ENCODE results near the gene CNTN5.

Gene CNTN5

GRCh38 chr11:99199341-99199740 lies 178.6 kb downstream of the CNTN5 start:
- Histone ChIP-seq H3K9me3 (ENCODE audit: control insufficient read depth in 2 of 2, low read length in 2 of 2) (no peaks in the 10 kb centered on the region), H3K4me1 (ENCODE audit: control insufficient read depth in 2 of 2, insufficient read depth in 2 of 2, low read length in 2 of 2) (no peaks in the 10 kb centered on the region), H3K9ac (ENCODE audit: low read depth in 1 of 2, low read length in 2 of 2) (no peak overlapping the region), H3K4me3 (ENCODE audit: low read length in 2 of 2) (no peak overlapping the region), H3K27ac (ENCODE audit: low read depth in 2 of 2, low read length in 2 of 2) (no peak overlapping the region), H3K36me3 (ENCODE audit: control insufficient read depth in 2 of 2, insufficient read depth in 2 of 2, low read length in 2 of 2) (no peaks in the 10 kb centered on the region), H3K27me3 (ENCODE audit: control insufficient read depth in 2 of 2, insufficient read depth in 2 of 2, low read length in 2 of 2) (no peaks in the 10 kb centered on the region)

- Histone ChIP-seq H3K9ac (ENCODE audit: low read depth in 1 of 2, low read length in 2 of 2) (no peak overlapping the region), H3K27ac (ENCODE audit: low read depth in 2 of 2, low read length in 2 of 2) (no peak overlapping the region), H3K9me3 (ENCODE audit: control insufficient read depth in 2 of 2, low read length in 2 of 2) (no peaks in the 10 kb centered on the region), H3K36me3 (ENCODE audit: control insufficient read depth in 2 of 2, insufficient read depth in 2 of 2, low read length in 2 of 2) (no peaks in the 10 kb centered on the region), H3K4me3 (ENCODE audit: low read length in 2 of 2) (no peak overlapping the region), H3K27me3 (ENCODE audit: control insufficient read depth in 2 of 2, insufficient read depth in 2 of 2, low read length in 2 of 2) (no peaks in the 10 kb centered on the region), H3K4me1 (ENCODE audit: control insufficient read depth in 2 of 2, insufficient read depth in 2 of 2, low read length in 2 of 2) (no peaks in the 10 kb centered on the region)
Measured at GRCh38 chr11:99200720-99201119, 180.0 kb downstream of the CNTN5 start.

DNA sequence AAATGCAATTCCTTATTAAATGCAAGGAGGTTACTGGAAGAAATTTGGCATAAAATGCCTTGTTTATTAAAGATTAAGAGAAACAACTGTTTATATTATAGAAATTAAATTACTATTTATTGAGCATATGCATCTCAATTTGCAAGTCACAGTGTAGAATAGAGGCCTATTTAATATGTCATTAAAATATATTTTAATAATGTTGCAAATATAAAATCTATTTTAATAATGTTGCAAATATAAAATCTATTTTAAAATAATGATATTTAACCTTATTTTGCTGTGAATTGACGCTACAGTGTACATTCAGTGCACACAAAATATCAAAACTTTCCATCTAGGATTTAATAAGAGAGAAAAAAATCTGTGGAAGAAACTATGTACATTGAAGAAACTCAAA lies 188.1 kb downstream of the CNTN5 start:
- no peaks in the 10 kb centered on the region for H3K9me3 ChIP-seq (ENCODE audit: control insufficient read depth in 2 of 2, low read length in 2 of 2)
- no peaks in the 10 kb centered on the region for H3K27me3 ChIP-seq (ENCODE audit: control insufficient read depth in 2 of 2, insufficient read depth in 2 of 2, low read length in 2 of 2)
- no peak overlapping the region for H3K27ac ChIP-seq (ENCODE audit: low read depth in 2 of 2, low read length in 2 of 2)
- H3K4me3 ChIP-seq (ENCODE audit: low read length in 2 of 2): no peak overlapping the region
- no peaks in the 10 kb centered on the region for H3K36me3 ChIP-seq (ENCODE audit: control insufficient read depth in 2 of 2, insufficient read depth in 2 of 2, low read length in 2 of 2)
- no peaks in the 10 kb centered on the region for H3K4me1 ChIP-seq (ENCODE audit: control insufficient read depth in 2 of 2, insufficient read depth in 2 of 2, low read length in 2 of 2)
- no peak overlapping the region for H3K9ac ChIP-seq (ENCODE audit: low read depth in 1 of 2, low read length in 2 of 2)

GRCh38 chr11:99229544-99229943 lies 208.8 kb downstream of the CNTN5 start:
- Histone ChIP-seq H3K4me3 (ENCODE audit: low read length in 2 of 2) (no peak overlapping the region), H3K4me1 (ENCODE audit: control insufficient read depth in 2 of 2, insufficient read depth in 2 of 2, low read length in 2 of 2) (no peaks in the 10 kb centered on the region), H3K9ac (ENCODE audit: low read depth in 1 of 2, low read length in 2 of 2) (no peak overlapping the region), H3K27ac (ENCODE audit: low read depth in 2 of 2, low read length in 2 of 2) (no peak overlapping the region), H3K27me3 (ENCODE audit: control insufficient read depth in 2 of 2, insufficient read depth in 2 of 2, low read length in 2 of 2) (no peaks in the 10 kb centered on the region), H3K9me3 (ENCODE audit: control insufficient read depth in 2 of 2, low read length in 2 of 2) (no peaks in the 10 kb centered on the region), H3K36me3 (ENCODE audit: control insufficient read depth in 2 of 2, insufficient read depth in 2 of 2, low read length in 2 of 2) (no peaks in the 10 kb centered on the region)

DNA sequence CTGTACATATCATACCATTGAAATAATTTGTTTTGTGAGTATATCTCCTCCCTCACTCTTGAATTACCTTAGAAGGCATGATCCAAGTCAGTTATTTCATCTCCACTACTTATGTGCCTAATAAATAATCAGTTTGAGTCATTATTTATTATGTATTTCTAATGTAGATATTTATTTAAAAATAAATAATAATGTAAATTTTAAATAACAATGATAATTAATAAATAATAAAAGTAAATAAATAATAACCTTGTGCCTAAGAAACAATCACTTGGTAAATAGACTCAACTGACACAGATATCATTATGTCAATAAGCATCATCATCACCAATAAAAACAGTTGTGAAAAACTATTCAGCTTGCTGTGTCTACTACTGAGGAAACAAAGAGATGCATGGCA lies 213.8 kb downstream of the CNTN5 start:
- Histone ChIP-seq H3K27me3 (ENCODE audit: control insufficient read depth in 2 of 2, insufficient read depth in 2 of 2, low read length in 2 of 2) (no peaks in the 10 kb centered on the region), H3K9me3 (ENCODE audit: control insufficient read depth in 2 of 2, low read length in 2 of 2) (no peaks in the 10 kb centered on the region), H3K27ac (ENCODE audit: low read depth in 2 of 2, low read length in 2 of 2) (no peak overlapping the region), H3K4me1 (ENCODE audit: control insufficient read depth in 2 of 2, insufficient read depth in 2 of 2, low read length in 2 of 2) (no peaks in the 10 kb centered on the region), H3K36me3 (ENCODE audit: control insufficient read depth in 2 of 2, insufficient read depth in 2 of 2, low read length in 2 of 2) (no peaks in the 10 kb centered on the region), H3K4me3 (ENCODE audit: low read length in 2 of 2) (no peak overlapping the region), H3K9ac (ENCODE audit: low read depth in 1 of 2, low read length in 2 of 2) (no peak overlapping the region)

GRCh38 chr11:99238401-99238800 lies 217.7 kb downstream of the CNTN5 start:
- H3K4me3 ChIP-seq (ENCODE audit: low read length in 2 of 2): no peak overlapping the region
- no peak overlapping the region for H3K9ac ChIP-seq (ENCODE audit: low read depth in 1 of 2, low read length in 2 of 2)
- no peaks in the 10 kb centered on the region for H3K27me3 ChIP-seq (ENCODE audit: control insufficient read depth in 2 of 2, insufficient read depth in 2 of 2, low read length in 2 of 2)
- no peaks in the 10 kb centered on the region for H3K36me3 ChIP-seq (ENCODE audit: control insufficient read depth in 2 of 2, insufficient read depth in 2 of 2, low read length in 2 of 2)
- H3K9me3 ChIP-seq (ENCODE audit: control insufficient read depth in 2 of 2, low read length in 2 of 2): no peaks in the 10 kb centered on the region
- H3K27ac ChIP-seq (ENCODE audit: low read depth in 2 of 2, low read length in 2 of 2): no peak overlapping the region
- no peaks in the 10 kb centered on the region for H3K4me1 ChIP-seq (ENCODE audit: control insufficient read depth in 2 of 2, insufficient read depth in 2 of 2, low read length in 2 of 2)

DNA sequence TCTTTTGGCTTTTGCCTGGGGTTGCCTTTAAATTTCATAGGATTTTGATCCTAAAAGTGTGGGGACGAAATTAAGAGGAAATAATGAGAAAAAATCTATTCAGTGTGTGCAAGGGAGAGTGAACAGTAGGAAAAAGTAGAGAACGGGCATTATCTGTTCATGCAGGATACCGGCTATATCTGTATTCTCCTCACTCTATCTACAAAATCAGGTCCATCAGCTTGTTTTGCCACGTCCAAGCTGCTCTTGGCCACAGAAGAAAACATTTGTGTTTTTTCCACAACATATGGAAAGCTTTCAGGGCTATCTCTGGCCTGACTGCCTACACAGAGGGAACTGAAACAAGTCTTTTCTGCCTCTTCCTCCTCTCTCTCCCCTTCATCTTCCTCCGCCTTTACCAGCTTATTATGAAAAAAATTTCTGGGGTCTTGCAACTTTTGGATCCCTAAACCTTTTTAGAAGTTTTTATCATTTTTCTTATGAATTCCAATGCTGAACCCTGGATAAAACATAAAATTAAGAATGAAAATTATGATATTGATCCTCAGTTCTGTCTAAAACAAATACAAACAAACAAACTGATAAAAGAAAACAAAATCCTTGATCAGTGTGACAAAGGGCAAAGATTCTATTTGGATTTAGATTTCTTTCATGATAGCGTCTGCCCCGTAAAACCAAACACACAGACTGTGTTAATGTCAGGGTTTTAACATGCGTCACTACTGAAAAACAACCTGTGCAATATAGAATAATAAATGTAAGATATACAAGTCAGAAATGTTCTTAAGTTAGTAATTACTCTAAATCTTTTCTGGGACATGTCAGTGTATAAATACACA lies 219.7 kb downstream of the CNTN5 start:
- Histone ChIP-seq H3K9ac (ENCODE audit: low read depth in 1 of 2, low read length in 2 of 2) (no peak overlapping the region), H3K27me3 (ENCODE audit: control insufficient read depth in 2 of 2, insufficient read depth in 2 of 2, low read length in 2 of 2) (no peaks in the 10 kb centered on the region), H3K9me3 (ENCODE audit: control insufficient read depth in 2 of 2, low read length in 2 of 2) (no peaks in the 10 kb centered on the region), H3K4me1 (ENCODE audit: control insufficient read depth in 2 of 2, insufficient read depth in 2 of 2, low read length in 2 of 2) (no peaks in the 10 kb centered on the region), H3K4me3 (ENCODE audit: low read length in 2 of 2) (no peak overlapping the region), H3K36me3 (ENCODE audit: control insufficient read depth in 2 of 2, insufficient read depth in 2 of 2, low read length in 2 of 2) (no peaks in the 10 kb centered on the region), H3K27ac (ENCODE audit: low read depth in 2 of 2, low read length in 2 of 2) (no peak overlapping the region)

GRCh38 chr11:99241066-99241465 lies 220.3 kb downstream of the CNTN5 start:
- Histone ChIP-seq H3K9ac (ENCODE audit: low read depth in 1 of 2, low read length in 2 of 2) (no peak overlapping the region), H3K36me3 (ENCODE audit: control insufficient read depth in 2 of 2, insufficient read depth in 2 of 2, low read length in 2 of 2) (no peaks in the 10 kb centered on the region), H3K9me3 (ENCODE audit: control insufficient read depth in 2 of 2, low read length in 2 of 2) (no peaks in the 10 kb centered on the region), H3K4me1 (ENCODE audit: control insufficient read depth in 2 of 2, insufficient read depth in 2 of 2, low read length in 2 of 2) (no peaks in the 10 kb centered on the region), H3K27me3 (ENCODE audit: control insufficient read depth in 2 of 2, insufficient read depth in 2 of 2, low read length in 2 of 2) (no peaks in the 10 kb centered on the region), H3K4me3 (ENCODE audit: low read length in 2 of 2) (no peak overlapping the region), H3K27ac (ENCODE audit: low read depth in 2 of 2, low read length in 2 of 2) (no peak overlapping the region)

- H3K9me3 ChIP-seq (ENCODE audit: control insufficient read depth in 2 of 2, low read length in 2 of 2): no peaks in the 10 kb centered on the region
- no peaks in the 10 kb centered on the region for H3K4me1 ChIP-seq (ENCODE audit: control insufficient read depth in 2 of 2, insufficient read depth in 2 of 2, low read length in 2 of 2)
- H3K36me3 ChIP-seq (ENCODE audit: control insufficient read depth in 2 of 2, insufficient read depth in 2 of 2, low read length in 2 of 2): no peaks in the 10 kb centered on the region
- H3K4me3 ChIP-seq (ENCODE audit: low read length in 2 of 2): no peak overlapping the region
- H3K27ac ChIP-seq (ENCODE audit: low read depth in 2 of 2, low read length in 2 of 2): no peak overlapping the region
- no peaks in the 10 kb centered on the region for H3K27me3 ChIP-seq (ENCODE audit: control insufficient read depth in 2 of 2, insufficient read depth in 2 of 2, low read length in 2 of 2)
- H3K9ac ChIP-seq (ENCODE audit: low read depth in 1 of 2, low read length in 2 of 2): no peak overlapping the region
Measured at GRCh38 chr11:99244613-99245012, 223.9 kb downstream of the CNTN5 start.

GRCh38 chr11:99246199-99246598 lies 225.4 kb downstream of the CNTN5 start:
- Histone ChIP-seq H3K9me3 (ENCODE audit: control insufficient read depth in 2 of 2, low read length in 2 of 2) (no peaks in the 10 kb centered on the region), H3K36me3 (ENCODE audit: control insufficient read depth in 2 of 2, insufficient read depth in 2 of 2, low read length in 2 of 2) (no peaks in the 10 kb centered on the region), H3K4me1 (ENCODE audit: control insufficient read depth in 2 of 2, insufficient read depth in 2 of 2, low read length in 2 of 2) (no peaks in the 10 kb centered on the region), H3K9ac (ENCODE audit: low read depth in 1 of 2, low read length in 2 of 2) (no peak overlapping the region), H3K27ac (ENCODE audit: low read depth in 2 of 2, low read length in 2 of 2) (no peak overlapping the region), H3K4me3 (ENCODE audit: low read length in 2 of 2) (no peak overlapping the region), H3K27me3 (ENCODE audit: control insufficient read depth in 2 of 2, insufficient read depth in 2 of 2, low read length in 2 of 2) (no peaks in the 10 kb centered on the region)
